HG03280 (cell line): ENCODE results near the gene ACP1.

ENCODE experiments used
- ATAC-seq: cut with Tn5 transposase; IDR thresholded peaks from one replicate; pipeline ENCODE4 v1.9.1; 2021; ENCODE audit warnings: mild to moderate bottlenecking, moderate library complexity; ENCODE audit not compliant: unreplicated experiment

ACP1 gene

DNA sequence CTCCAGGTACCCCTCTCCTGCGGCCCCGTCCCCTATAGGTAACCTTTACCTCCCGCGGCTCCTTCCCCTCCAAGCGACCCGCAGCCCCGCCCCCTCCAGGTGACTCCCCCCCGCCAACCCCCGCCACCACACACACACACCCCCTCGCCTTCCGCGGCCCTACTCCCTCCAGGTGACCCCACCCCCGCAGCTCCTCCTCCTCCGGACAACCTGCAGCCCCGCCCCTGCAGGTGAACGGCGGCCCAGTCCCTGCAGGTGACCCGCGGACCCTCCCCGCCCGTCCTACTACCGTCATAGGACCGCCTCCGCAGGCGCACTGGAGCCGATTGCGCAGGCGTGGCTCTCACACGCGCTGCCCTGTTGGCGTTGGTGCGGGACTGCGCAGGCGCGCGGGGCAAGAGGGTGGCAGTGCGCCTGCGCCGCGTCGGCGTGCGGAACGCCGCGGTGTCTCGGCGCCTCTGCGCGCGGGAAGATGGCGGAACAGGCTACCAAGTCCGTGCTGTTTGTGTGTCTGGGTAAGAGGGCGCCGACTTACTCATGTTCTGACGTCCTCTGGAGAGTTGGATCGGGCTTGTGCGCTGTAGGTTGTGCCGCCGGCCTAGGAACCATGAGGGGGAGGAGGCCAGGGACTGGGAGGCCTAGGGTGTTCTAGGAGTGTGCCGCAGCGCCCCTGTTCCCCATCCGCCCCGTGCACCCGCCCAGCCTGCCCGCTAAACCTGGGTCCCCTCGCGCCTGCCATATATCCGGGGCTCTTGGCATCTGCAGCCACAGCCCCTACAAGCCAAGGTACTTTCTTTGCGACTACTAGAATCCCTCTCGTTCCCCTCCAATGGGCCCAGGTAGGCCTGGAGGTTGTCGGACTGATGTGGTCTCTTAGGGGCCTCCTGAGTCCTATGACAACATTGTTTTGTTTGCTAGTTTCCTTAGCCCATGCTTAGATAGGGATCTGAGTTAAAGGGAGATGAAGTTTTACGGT is at the start of gene ACP1:
Gene ACP1, plus strand, starts transcription at position 455 of the 976 bp plus-strand sequence. Its CDS starts 18 bp downstream, at position 473.
- ATAC-seq: peak; percentile 92

GRCh38 chr2:216068-216467 is 48.7 kb upstream of the ACP1 start:
- ATAC-seq: no peak

- no peak for ATAC-seq
These were observed 41.3 kb upstream of the ACP1 start for GRCh38 chr2:223451-223850.

GRCh38 chr2:223971-224760 is 40.6 kb upstream of the ACP1 start:
- no peak for ATAC-seq

GRCh38 chr2:228115-228514 is 36.6 kb upstream of the ACP1 start:
- ATAC-seq: no peak

GRCh38 chr2:228518-229278 is 36.0 kb upstream of the ACP1 start:
- no peak for ATAC-seq

- ATAC-seq: no peak
These were observed 33.1 kb upstream of the ACP1 start for GRCh38 chr2:231521-232185.

DNA sequence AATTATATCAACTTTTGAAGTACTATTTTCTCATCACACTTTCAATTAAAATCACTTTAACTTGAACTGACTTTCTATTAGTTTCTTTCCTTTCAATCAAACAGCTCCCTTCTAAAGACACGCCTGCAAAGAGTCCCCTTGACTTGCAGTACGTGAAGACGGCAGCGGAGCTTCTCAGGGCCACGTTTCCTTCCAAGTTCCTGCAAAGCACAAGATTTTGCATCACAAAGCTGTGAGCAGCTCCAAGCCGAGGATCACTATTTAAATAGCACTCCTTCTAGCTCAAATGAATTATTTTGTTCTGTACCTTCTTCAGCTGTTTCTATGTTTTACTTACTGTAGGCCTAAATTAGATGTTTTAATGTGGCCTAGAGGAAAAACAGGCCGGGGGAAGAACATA is 31.7 kb upstream of the ACP1 start:
- ATAC-seq: no peak

- ATAC-seq: no peak
These were observed 30.3 kb upstream of the ACP1 start for GRCh38 chr2:234421-234820.

- ATAC-seq: no peak
These were observed 27.7 kb upstream of the ACP1 start for GRCh38 chr2:236993-237539.

DNA sequence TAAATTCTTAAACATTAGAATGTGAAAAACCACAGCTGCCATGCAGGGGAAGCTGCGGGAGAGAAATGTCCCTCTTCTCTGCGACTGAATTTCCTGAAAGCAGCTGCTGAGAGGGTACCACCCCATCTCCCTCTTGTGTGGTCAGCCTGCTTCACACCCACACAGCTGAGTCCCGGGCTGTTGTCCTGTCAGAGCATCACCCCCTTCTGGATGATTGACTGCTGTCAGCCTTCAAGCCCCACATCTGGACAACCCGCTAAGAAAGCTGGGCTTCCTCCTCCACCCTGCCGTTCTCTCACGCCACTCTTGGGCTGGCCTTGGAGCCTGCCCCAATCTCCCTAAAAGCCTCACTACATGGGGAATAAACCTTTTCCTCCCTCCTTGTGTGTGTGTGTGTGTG is 26.9 kb upstream of the ACP1 start:
- no peak for ATAC-seq

DNA sequence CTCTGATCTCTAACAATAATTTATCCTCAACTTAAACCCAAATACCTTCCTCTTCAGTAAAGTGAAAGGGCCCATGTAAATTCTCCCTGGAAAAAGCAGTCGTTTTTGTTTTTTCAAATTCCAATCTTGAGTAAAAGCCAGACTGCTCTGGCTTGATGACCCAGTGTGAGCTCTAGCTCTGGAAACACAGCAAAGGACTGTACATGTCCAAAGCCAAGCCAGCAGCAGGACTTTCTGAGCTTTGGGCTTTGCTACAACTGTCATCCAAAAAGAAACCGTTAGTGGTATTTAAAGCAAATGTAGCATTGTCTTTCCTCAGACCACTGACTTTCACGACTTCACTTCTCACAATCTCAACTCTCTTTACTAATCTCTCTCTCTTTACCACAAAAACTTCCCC is 26.3 kb upstream of the ACP1 start:
- ATAC-seq: no peak

DNA sequence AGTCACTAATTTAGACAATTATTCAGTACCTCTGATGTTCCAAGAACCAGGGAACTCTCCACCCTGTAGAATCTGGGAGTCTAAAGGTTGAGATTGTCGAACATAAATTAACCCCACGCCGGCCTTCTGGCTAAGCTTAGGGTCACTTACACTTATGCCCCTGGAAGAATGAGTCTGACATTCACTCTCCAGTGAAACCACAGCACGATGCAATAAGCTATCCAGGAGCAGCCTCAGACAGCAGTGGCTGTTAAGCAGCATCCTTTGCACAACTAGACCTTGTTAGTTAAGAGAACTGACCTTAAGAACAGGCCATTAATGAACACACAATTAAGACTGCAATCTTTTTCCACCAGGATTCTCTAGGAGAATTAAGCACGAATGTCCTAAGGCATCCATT is 25.9 kb upstream of the ACP1 start:
- no peak for ATAC-seq

DNA sequence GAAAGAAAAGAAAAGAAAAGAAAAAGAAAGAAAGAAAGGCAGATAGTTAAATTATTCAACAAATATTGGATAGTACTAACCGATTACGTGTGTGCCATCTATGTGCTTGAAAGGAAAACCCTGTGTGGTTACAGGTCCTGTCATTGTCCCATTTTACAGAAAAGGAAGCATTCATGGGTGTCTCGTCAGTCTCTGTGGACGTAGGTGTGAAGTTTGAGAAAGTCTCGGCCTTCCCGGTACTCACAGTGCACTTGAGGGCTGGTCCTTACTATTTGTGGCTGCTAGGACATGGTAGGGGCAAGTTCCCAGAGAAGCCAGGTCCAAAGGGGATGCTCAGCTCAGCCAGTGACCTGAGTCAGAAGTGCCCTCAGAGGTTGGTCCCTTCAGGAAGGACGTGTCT is 20.2 kb upstream of the ACP1 start:
- no peak for ATAC-seq

- ATAC-seq: no peak
These were observed 18.1 kb upstream of the ACP1 start for GRCh38 chr2:246489-247144.

DNA sequence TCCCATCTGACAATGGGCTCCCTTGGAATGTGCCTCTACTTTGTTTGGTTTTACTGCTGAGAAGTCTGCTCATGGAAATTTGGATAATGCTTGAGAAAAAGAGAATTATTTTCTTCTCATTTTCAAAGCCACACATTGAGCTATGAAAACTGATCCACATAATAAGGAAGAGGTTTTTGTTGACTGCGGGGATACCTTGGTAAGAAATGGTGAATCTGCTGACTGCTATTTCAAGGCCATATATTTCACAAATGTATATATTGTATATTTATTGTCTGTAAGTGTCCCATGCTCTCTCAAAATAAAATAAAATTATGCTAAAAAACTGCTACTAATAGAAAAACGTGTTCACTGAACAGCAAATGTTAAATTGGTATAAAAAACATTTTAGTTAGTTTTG is 16.0 kb upstream of the ACP1 start:
- no peak for ATAC-seq

- no peak for ATAC-seq
These were observed 15.2 kb upstream of the ACP1 start for GRCh38 chr2:249538-250042.

DNA sequence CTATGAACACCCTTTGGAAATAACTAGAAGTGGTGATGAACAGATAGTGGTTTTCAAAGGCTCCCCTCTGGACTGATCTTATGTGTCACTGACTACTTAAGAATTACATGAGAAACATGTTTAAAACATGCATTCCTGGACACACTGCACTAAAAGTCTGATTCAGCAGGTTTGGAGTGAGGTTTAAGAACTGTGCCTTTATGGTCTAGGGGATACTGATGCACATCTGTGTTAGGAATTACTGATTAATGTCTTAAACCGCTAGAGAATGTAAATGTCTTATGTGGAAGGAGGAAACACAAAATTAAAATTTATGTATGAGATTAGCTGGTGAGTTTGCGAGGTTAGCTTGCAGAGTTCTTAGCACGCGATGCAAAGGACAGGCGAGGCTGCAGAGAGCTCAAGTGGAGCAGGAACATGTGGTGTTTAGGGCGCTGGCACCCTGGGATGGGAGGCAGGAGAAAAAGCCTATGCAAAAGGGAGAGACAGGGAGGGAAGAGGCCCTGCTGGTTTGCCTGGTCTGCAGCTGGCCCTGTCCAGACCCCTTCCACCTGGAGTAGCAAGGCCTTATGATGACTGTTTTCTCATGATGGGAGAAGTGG is 12.6 kb upstream of the ACP1 start:
- no peak for ATAC-seq

- ATAC-seq: no peak
These were observed 11.5 kb upstream of the ACP1 start for GRCh38 chr2:253202-253638.
